Ovary (tissue), 3 donors: ENCODE measurements around the gene SEL1L3.

Experiments used
- EP300 ChIP-seq: sonication (generic); formaldehyde crosslinking; IDR thresholded peaks from one replicate; pipeline ENCODE4 v1.6.1; 2017; ENCODE audit warnings: antibody characterized with exemption
- POLR2A ChIP-seq: fragments of 450-650 bp; IDR thresholded peaks from one replicate; pipeline ENCODE4 v1.6.1; 2017; ENCODE audit warnings: antibody characterized with exemption, mild to moderate bottlenecking, moderate library complexity
- TF ChIP-seq, protein P1 (sequence below), 3 donors: fragments of 450-650 bp in 2 of 3; fragments of 200-600 bp in 1 of 3; IDR thresholded peaks; one replicate each; pipeline versions ENCODE4 v1.5.1 to v1.8.0; 2016 to 2022; ENCODE audit warnings: antibody characterized with exemption in 3 of 3, mild to moderate bottlenecking in 1 of 3
- donor health status: DM: no; HTN: no; CAD: no.

DNA sequence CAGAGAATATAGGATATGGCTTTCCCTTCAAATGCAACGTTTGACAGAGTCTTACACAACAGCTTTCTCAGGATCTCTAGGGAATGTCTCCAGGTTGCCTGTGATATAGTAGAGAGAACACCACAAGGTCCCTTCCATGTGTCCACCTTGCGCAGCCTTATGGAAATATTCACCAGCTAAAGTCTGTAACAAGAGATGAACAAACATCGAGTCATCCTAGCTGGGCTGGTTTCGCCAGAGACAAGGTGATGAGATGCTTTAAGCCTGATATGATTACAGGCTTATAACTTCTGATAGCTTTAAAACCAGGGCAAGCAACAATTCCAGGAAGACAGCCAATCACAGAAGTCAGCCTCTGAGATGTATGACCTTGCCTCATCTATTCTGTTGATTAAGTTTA is 83.8 kb downstream of the SEL1L3 start:
- TF ChIP-seq, protein P1, sequence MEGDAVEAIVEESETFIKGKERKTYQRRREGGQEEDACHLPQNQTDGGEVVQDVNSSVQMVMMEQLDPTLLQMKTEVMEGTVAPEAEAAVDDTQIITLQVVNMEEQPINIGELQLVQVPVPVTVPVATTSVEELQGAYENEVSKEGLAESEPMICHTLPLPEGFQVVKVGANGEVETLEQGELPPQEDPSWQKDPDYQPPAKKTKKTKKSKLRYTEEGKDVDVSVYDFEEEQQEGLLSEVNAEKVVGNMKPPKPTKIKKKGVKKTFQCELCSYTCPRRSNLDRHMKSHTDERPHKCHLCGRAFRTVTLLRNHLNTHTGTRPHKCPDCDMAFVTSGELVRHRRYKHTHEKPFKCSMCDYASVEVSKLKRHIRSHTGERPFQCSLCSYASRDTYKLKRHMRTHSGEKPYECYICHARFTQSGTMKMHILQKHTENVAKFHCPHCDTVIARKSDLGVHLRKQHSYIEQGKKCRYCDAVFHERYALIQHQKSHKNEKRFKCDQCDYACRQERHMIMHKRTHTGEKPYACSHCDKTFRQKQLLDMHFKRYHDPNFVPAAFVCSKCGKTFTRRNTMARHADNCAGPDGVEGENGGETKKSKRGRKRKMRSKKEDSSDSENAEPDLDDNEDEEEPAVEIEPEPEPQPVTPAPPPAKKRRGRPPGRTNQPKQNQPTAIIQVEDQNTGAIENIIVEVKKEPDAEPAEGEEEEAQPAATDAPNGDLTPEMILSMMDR (IDR thresholded peaks at IDR 0.05) = no peak
- TF ChIP-seq POLR2A (no peak), EP300 (no peak)
